HG03095 (cell line): ENCODE measurements around the gene HRH2.
"Not testable (repeated sequence)": the region's sequence is repeated elsewhere in the genome, so short reads cannot be mapped to it uniquely, and the experiment has no call there.

Experiments used
- ATAC-seq: cut with Tn5 transposase; IDR thresholded peaks from one replicate; pipeline ENCODE4 v1.9.1; 2021; ENCODE audit warnings: moderate library complexity; ENCODE audit not compliant: unreplicated experiment

Gene HRH2

DNA sequence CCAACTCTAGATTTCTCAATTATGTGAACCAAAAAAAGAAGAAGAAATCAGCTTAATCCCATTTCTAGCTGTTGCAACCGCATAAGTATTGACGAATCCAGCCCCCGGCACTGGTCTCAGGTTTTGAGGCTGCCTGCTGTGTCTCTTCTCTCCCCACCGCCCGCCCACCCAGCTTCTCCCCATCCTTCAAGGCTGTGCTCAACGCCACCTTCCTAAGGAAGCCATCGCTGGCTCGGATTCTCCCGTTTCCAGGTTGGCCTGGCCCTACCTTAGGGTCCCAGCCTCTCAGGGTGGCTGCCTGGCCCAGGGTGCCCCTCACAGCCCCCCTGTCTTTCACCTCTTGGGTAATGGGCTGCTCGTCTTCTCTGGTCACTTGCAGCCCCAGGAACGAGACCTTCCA, 77.8 kb downstream of the HRH2 start:
- ATAC-seq = no peak

DNA sequence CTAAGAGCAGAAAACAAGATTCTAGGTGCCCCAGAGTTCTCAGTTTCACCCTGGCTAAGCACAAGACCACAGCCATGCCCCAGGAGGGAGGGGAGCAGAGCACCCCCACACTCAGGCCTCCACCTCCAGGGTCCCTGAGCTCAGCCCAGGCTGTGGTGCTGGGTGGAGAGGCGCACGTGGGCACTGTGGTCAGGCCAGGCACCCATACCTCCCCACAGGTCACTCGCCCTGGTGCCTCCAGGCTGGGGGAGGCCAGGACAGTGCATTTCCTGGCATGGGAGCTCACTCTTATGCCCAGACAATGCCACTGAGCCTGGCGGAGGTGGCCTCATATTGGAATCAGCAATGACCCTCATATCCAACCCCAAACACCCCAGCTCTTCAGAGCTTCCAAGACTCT, 78.8 kb downstream of the HRH2 start:
- no peak for ATAC-seq

DNA sequence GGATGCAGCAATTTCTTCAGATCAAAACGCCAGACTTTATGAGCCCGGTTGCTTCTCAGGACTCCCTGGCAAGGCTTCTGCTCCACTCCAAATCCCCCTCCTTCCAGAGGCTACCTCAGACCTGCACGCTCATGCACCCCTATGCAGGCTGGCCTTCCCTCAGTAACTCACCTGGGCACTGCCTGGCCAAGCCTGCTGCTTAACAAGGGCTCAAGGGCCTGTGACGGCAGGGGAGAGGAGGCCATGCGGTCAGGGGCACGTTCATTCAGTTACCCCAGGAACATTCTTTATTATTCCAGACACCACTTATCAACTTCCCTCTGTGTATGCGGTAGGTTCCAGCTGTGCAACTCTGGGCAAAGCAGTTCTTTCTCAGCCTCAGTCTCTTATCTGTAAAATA, 79.6 kb downstream of the HRH2 start:
- ATAC-seq = no peak

DNA sequence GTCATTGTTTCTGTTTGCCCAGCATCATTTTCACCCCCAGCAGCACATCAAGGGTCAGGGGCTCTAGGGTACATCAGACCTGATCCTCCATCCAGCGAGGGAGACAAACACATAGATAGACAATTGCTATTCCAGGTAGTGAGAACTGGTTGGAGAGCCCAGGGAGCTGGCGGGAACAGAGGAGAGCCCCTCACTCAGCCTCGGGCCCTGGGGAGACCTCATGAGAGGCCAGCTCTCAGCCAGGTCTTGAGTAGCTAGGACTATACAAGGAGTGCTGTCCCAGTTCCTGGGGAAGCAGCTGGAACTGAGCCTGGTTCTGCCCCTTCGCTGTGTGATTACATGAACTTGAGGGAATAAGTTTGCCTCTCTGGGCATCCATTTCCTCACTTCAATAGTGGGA, 80.3 kb downstream of the HRH2 start:
- no peak for ATAC-seq

DNA sequence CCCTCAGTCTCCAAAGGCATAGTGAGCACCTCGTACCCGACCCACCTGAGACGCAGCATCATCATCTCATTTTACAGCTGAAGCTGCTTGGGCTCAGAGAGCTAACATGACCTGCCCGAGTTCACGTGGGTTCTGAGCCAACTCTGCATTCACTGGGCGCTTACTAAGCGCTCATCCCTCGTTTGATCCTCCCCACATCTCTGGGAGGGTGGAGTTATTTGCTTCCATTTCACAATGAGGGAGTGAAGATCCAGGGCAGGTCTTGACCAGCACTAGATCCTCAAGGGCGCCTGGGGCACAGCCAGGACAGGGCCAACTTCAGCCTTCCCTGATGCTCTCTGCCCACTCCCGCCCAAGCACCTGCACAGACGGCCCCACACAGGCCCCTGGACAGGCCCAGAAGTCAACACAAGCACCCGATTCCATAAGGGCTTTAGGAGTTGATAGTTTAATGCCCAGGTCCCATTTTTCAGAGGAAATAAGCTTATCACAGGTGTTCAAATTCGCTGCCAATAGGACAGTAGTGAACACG, 80.8 kb downstream of the HRH2 start:
- no peak for ATAC-seq

DNA sequence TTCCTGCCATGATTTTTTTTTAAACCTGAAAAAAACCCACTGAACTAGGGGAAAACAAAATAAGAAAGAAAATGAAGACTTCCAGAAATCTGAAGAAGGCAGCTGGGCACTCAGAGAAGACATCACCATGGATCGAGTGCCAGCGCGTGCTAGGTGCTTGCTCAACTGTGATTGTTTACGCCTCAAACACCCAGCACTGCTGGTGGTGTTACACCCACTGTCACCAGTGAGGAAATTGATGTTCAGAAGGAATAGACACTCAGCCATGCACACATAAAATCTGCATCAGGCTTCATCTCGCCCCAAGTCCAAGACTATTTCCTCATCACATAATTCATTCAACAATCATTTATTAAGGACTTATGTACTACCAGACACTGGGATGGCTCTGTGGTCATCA, 82.1 kb downstream of the HRH2 start:
- ATAC-seq = no peak

DNA sequence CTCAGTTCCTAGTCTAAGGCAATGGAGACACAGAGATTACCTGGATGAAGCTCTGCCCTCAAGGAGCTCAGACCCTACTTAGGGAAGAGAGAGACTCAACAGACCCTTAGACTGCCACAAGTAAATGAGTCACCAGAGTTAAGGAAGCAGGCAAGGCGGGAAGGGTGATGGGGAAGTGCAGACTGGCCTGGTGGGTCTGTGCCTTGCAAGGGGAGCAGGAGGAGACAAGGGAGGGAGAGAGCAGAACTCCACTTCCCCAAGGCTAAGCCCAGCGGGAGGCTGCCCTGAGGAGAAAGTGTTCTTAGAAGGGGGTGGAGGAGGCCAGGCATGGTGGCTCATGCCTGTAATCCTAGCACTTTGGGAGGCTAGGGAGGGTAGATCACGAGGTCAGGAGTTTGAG, 83.7 kb downstream of the HRH2 start:
- no peak for ATAC-seq

DNA sequence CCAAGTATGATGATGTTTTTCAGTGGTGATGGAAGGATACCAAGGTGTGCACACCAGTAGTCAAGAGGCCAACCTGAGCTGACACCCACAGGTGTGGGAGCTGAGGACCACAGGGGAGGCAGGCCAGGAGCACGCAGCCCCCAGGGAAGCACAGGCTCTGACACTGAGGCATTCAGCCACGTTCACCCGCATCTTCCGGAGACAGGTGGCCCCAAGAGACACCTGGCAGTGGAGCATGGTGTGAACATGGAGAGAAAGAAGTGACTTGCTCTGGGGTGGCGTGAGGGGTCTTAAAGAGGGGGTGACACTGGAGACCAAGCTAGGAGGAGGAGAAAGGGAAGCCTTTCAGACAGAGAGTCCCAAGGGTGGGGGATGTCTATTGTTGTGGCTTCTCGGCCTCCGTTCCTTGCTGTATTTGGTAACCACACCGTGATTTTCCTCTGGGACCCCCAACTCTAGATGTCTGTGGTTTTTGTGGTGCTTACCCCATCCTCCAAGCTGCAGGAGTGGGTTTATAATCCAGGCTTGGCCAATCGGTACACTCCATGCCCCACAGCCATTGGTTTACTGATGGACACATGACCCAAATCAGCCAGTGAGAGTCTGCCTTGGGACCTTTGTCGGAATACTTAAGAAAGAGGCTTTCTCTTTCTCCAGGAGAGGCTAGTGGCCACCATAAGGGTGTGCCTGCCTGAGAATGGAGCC, 84.6 kb downstream of the HRH2 start:
- ATAC-seq = no peak

DNA sequence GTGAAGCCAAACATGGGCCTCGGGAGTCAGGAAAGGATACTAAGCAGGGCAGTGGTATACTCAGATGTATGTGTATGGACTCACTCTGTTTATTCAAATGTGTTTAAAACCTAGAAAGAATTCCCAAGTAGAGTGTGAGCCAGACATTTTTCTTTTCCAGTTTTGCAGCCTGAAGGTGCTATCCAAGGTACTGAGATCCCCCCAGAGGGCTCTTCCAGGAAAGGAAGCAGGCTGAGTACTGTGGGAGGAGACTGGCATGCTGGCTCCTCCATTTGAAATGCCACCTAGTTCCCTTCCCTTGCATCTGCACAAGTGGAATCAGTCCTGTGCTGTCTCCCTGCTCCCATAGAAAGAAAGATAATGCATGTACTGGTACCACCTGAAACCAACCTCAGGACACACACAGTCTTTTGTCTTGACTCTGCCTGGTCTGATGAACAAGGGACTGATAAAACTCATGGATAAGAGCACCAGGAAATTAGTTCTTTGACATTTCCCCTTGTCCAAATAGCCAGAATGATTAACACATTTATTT, 85.9 kb downstream of the HRH2 start:
- no peak for ATAC-seq

DNA sequence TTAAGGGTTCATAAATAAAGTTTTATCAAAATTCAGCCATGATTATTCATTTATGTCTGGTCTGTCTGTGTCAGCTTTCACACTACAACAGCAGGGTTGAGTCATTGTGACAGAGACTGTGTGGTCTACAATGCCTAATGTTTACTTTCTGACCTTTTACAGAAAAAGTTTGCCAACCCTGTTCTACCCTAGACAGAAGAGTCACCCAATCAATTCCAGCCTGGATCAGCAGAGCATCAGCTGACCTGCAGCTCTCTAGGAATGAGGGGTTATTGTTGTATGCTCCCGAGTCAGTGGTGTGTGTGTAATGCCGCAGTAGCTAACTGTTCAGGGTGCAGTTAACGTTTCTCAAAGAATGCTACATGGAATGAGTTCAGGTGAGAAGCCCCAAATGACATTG, 87.3 kb downstream of the HRH2 start:
- ATAC-seq = no peak

DNA sequence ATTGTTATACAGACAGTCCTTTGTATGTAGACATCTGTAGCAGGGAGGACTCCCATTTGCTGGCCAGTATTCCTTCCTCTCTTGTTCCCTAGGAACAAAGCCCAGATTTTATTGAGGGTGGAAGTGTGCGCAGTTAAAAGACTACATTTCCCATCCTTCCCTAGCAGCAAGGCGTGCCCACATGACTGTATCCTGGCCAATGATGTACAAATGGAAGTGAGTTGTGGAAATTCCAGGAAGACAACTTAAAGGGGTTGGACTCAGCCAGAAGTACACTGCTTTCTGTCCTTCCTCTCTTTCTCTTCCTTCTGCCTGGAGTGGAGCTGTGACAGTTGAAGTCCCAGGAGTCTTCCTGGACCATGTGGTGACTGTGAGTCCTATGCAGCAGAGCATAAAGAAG, 89.0 kb downstream of the HRH2 start:
- no peak for ATAC-seq

DNA sequence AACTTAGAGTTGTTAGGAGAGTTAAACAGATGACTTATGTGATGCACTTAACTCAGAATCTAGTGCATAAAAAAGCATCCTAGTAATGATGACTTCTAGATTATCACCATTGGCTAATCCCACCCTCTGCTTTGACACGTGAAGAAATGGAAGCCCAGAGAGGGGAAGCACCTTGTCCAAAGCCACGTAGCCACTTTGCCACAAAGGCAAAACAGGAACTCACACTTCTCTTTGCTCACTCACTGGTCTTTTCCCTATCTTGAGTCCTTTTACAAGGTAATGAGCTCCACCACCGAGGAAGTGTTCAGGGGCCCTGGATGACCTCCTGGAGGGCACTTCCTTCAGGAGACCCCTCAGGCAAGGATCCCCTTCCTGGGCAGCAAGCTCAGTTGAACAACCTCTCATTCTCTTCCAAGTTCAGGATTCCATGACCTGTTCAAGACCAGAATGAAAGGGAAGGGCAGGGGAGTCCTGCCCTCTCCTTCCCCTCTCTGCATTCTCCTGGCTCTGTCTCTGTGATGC, 89.7 kb downstream of the HRH2 start:
- no peak for ATAC-seq

DNA sequence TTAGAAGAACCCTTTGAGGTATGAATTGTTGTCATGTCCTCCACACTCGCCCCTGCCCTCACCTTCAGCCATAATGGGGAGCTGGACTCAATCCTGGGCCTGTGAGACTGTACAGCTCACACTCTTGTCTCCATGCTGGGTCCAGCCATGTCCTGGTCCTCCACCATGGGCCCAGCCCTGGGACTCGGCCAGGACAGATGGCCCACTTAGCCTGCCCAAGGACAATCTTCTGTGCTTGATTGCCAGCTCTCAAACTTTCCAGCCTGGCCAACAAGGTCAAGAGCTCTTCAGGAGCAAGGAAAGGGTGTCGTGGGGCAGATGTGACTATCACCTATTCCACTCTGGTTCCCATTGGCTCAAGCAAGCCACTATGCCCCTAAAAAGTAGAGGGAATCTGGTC, 90.8 kb downstream of the HRH2 start:
- no peak for ATAC-seq

DNA sequence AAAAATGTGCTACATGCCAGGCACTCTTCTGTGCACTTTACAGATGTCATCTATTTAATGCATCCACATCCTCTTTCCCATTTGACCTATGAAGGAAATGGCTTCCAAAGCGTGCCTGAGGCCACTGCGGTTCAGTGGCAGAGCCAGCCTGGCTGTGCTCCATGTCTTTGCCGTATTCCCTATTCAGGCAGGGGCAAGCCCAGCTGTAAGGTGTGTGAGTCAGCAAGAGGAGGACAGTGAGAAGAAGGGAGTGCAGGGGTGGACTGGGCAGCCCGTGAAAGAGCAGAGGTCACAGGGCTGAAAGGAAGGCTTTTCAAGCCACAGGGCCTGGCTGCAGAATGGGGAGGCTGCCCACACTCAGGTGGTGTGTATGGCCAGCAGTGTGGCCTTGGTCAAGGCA, 91.7 kb downstream of the HRH2 start:
- no peak for ATAC-seq

DNA sequence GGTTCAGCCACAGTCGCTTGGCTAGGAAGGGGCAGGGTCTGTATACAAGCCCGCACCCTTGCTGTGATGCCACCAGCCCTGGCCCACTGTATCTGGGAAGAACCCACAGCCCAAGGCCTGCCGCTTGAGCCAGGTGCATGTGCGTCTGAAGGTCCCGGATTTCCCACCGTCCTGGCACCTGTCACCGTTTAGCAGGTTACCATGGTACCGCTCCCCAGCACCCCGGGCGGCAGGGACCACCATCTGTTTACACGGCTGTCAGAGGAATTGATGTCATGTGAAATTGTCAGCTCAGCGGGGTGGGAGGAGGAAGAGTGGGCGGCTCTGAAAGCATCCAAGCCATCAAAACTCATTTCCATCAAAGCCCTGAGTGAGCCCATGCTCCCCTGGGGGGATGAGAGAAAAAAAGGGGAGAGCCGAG, 92.7 kb downstream of the HRH2 start:
- no peak for ATAC-seq

DNA sequence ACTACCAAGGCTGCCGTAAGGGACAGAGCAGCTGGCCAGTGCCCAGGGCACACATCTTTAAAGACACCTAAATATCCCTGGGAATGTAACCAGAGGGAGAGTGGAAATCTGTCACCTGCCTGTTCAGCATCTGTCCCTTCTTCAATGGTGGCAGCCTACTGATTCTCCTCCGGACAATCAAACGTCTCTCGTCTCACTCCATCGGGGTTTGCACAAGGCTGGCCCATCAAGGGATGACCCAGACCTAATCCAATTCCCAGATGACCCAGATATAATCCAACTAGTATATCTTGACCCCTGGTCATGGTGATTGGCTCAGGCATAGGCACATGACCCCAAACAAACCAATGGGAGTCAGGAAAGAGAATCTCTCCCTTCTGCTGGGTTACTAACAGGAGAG, 93.5 kb downstream of the HRH2 start:
- no peak for ATAC-seq

DNA sequence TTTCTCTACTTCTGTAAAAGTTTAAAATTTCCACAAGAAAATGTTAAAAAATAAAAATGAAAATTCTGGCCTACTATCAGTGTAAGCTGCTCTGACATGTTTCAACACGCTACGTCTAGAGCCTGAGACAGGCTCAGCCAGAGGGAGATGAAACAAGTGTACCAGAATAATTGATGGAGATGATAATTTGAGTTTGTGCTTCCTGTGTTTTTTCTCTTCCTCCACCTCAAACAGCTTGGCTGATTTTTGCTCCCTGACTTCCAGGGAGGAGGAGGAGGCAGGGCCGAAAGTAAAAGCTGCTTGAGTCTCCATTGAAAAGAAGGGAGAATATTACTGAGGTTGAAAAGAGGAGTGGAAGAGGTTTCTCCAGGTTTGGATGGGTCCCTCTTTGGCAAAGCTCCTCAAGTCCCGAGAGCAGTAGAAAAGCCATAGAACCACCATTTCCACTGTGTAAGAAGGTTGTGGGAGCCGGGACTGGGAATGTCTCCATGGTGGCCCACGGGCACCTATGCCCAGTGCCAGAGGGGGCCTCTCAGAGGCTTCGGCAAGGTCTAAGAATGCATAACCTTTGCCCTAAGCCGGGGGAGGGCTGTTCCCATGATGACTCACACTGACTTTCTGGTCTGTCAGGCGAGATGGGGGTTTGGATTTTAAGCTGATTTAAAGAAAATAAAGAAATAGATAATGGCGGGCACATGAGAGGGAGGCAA, 95.1 kb downstream of the HRH2 start:
- ATAC-seq = no peak

DNA sequence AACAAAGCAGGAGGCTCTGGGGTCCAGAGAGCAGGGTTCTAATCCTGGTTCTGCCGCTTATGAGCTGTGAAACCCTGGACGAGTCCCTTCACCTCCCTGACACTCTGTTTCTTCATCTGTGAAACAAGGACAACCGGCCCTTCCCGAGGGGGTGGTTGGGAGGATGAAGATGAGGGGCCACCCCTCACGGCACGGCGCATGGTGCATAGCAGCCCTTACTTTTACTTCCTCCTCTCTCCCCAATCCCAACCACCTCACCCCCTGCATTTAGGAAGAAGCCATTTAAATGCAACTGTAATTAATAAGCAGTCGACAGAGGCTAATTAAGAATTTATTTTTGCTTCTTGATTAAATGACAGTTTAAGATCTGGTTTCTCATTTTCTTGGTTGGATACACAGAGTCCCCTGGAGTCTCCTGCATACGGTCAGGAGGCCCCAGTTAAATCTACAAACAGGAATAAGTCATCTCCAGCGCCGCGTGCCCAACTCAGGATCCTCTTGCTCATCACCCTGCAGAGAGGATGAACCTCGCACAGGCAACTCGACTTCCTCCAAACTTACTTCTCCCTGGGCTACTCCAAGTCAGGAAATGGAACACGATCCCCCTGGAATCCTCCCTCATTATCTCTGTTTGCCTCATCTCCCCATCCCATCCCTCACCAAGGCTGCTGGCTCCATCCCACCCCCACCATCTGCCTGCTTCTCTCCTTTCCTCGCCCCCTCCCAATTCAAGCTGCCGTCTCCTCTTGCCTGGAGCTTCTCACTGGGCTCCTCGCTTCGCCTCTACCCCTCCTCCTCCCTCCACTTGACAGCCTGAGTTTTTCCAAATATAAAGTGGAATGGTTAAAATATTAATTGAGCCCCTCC, 95.9 kb downstream of the HRH2 start:
- no peak for ATAC-seq

DNA sequence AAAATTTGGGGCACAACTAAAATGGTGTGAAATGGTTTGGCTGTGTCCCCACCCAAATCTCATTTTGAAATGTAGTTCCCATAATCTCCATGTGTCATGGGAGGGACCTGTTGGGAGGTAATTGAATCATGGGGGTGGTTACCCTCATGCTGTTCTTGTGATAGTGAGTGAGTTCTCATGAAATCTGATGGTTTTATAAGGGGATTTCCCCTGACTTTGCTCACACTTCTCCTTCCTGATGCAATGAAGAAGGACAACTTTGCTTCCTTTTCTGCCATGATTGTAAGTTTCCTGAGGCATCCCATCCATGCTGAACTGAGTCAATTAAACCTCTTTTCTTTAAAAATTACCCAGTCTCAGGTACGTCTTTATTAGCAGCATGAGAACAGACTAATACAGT, 102.1 kb downstream of the HRH2 start:
- ATAC-seq = not testable (repeated sequence)
